Mucosa of descending colon (tissue), 3 donors: ENCODE data around the gene MSX2. TPM values are rescaled to one million over a fixed set of nuclear protein-coding genes. Genes with fewer than 3 reads are reported as not detected.

Source experiments
- microRNA-seq: library from miRNA; unstranded; fragments of <30 nt; microRNA quantifications from one replicate; pipeline ENCODE4, GENCODE V29; 2019
- total RNA-seq, 3 donors: library from RNA; stranded (reverse); fragmentation: NEBNext Ultra II Directional in 2 of 3; extraction: Animal tissue kit (Norgen Biotek cat#: 25700) in 2 of 3; gene quantifications; one replicate each; pipeline versions ENCODE4 v1.2.1 to v1.2.4, GENCODE V29; 2021 to 2023
- donor health status: DM: no; HTN: no; CAD: no; lungs with moderate emphysema.
- donor health status: DM: no; HTN: no; CAD: no.
- donor health status: DM: no; HTN: yes; CAD: no.

The MSX2 gene
- total RNA-seq, 3 donors from 2014 or later = 0.17 to 0.66 (median 0.31) TPM

Small RNAs within 50 kb of the gene (microRNA-seq; reads per million reads assigned to microRNA genes)
- 0.70 reads per million for gene MIR4634
